Ovary (tissue), 10 donors: ENCODE measurements around the gene PCDH18. TPM values are rescaled to one million over a fixed set of nuclear protein-coding genes. Genes with fewer than 3 reads are reported as not detected.

Source experiments
- DNase-seq, 5 donors: peaks; one replicate each; pipeline ENCODE4 v3.0.0-alpha.2; 2019 to 2020
- H3K27ac ChIP-seq, 2 donors: fragments of 200-600 bp; one replicate each; pipeline versions ENCODE4 v1.5.1 to v1.8.0; 2019 to 2022
- H3K27me3 ChIP-seq: fragments of 200-600 bp; one replicate; pipeline ENCODE4 v1.8.0; 2022
- H3K36me3 ChIP-seq: fragments of 200-600 bp; sonication (generic); one replicate; pipeline ENCODE4 v1.5.1; 2019
- H3K4me1 ChIP-seq: one replicate; pipeline ENCODE4 v1.8.1; 2013; ENCODE audit warnings: mild to moderate bottlenecking, moderate library complexity; ENCODE audit not compliant: insufficient read depth
- H3K4me3 ChIP-seq: fragments of 200-600 bp; sonication (generic); one replicate; pipeline ENCODE4 v1.5.1; 2017
- H3K9me3 ChIP-seq, 2 donors: fragments of 200-600 bp in 1 of 2; sonication (generic) in 1 of 2; one replicate each; pipeline versions ENCODE4 v1.5.1 to v1.8.1; 2013 to 2019; ENCODE audit warnings: mild to moderate bottlenecking in 1 of 2, moderate library complexity in 1 of 2
- EP300 ChIP-seq: sonication (generic); formaldehyde crosslinking; IDR thresholded peaks from one replicate; pipeline ENCODE4 v1.6.1; 2017; ENCODE audit warnings: antibody characterized with exemption
- POLR2A ChIP-seq: fragments of 450-650 bp; IDR thresholded peaks from one replicate; pipeline ENCODE4 v1.6.1; 2017; ENCODE audit warnings: antibody characterized with exemption, mild to moderate bottlenecking, moderate library complexity
- WGBS, 3 donors: extraction: QIAGEN DNeasy Blood & Tissue Kit in 1 of 3; methylation state at CpG; one replicate each; pipeline versions ENCODE4 v1.1.5 to v1.1.7; 2013 to 2017; 5-methylcytosine and 5-hydroxymethylcytosine counted together
- intact Hi-C, 4 donors: fragments of 100-400 bp; cut with DNase I; formaldehyde crosslinking; loops; one replicate each; pipeline versions ENCODE4 v1.11.0 to v1.15.1; 2022 to 2023
- long read RNA-seq, 3 donors: library from polyadenylated mRNA in 2 of 3; unstranded in 2 of 3; transcript quantifications; one replicate each; pipeline ENCODE4 v2.0.0 and lab custom pipeline, GENCODE V29; 2021 to 2026
- polyA plus RNA-seq, 2 donors: library from polyadenylated mRNA; stranded (reverse); fragments of 200-250 nt in 1 of 2; fragments of 350-450 nt in 1 of 2; fragmentation: Illumina TruSeq in 1 of 2; extraction: RNeasy Lipid Tissue Mini Kit (QIAGEN cat#74804) in 1 of 2; gene quantifications; one replicate each; pipeline ENCODE4 v1.2.3, GENCODE V29; 2013 to 2014
- total RNA-seq, 7 donors: library from RNA; depleted of rRNA in 2 of 7; stranded (reverse); fragments of >200 nt in 2 of 7; fragmentation: NEBNext Ultra II Directional in 3 of 7; extraction: Animal tissue kit (Norgen Biotek cat#: 25700) in 3 of 7; gene quantifications; one replicate each; pipeline versions ENCODE4 v1.1.0 to v1.2.4, GENCODE V29; 2016 to 2023
- TF ChIP-seq, protein P1 (sequence below), 3 donors: fragments of 450-650 bp in 2 of 3; fragments of 200-600 bp in 1 of 3; IDR thresholded peaks; one replicate each; pipeline versions ENCODE4 v1.5.1 to v1.8.0; 2016 to 2022; ENCODE audit warnings: antibody characterized with exemption in 3 of 3, mild to moderate bottlenecking in 1 of 3
- donor health status: DM: no; HTN: no; CAD: no; lungs with moderate emphysema.
- donor health status: DM: no; HTN: no; CAD: no.
- donor health status: Bipolar disorder and iron deficiency.
- donor health status: DM: yes; HTN: yes; CAD: no.
- donor health status: DM: no; HTN: no; CAD: no.
- donor health status: DM: yes; HTN: yes; CAD: no.

Gene PCDH18, protein sequence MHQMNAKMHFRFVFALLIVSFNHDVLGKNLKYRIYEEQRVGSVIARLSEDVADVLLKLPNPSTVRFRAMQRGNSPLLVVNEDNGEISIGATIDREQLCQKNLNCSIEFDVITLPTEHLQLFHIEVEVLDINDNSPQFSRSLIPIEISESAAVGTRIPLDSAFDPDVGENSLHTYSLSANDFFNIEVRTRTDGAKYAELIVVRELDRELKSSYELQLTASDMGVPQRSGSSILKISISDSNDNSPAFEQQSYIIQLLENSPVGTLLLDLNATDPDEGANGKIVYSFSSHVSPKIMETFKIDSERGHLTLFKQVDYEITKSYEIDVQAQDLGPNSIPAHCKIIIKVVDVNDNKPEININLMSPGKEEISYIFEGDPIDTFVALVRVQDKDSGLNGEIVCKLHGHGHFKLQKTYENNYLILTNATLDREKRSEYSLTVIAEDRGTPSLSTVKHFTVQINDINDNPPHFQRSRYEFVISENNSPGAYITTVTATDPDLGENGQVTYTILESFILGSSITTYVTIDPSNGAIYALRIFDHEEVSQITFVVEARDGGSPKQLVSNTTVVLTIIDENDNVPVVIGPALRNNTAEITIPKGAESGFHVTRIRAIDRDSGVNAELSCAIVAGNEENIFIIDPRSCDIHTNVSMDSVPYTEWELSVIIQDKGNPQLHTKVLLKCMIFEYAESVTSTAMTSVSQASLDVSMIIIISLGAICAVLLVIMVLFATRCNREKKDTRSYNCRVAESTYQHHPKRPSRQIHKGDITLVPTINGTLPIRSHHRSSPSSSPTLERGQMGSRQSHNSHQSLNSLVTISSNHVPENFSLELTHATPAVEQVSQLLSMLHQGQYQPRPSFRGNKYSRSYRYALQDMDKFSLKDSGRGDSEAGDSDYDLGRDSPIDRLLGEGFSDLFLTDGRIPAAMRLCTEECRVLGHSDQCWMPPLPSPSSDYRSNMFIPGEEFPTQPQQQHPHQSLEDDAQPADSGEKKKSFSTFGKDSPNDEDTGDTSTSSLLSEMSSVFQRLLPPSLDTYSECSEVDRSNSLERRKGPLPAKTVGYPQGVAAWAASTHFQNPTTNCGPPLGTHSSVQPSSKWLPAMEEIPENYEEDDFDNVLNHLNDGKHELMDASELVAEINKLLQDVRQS
- 10 to 100 TPM; 14.1 to 25.1 (median 15.2) TPM for total RNA-seq
- 10 to 100 TPM; 26.5 to 48.4 TPM for polyA plus RNA-seq
- long read RNA-seq, donor 1, full-length matches to known transcripts, result 4 of 9 reads
- long read RNA-seq, donor 1, partial matches to known transcripts, result 1 of 9 reads
- long read RNA-seq, donor 1, other reads (novel, unspliced or antisense), result 4 of 9 reads
- long read RNA-seq, donor 2, full-length matches to known transcripts, result 23 of 23 reads
- long read RNA-seq, donor 2, partial matches to known transcripts, result 0 of 23 reads
- long read RNA-seq, donor 2, other reads (novel, unspliced or antisense), result 0 of 23 reads
- long read RNA-seq, donor 3, full-length matches to known transcripts, result 20 of 23 reads
- long read RNA-seq, donor 3, partial matches to known transcripts, result 1 of 23 reads
- long read RNA-seq, donor 3, other reads (novel, unspliced or antisense), result 2 of 23 reads

DNA sequence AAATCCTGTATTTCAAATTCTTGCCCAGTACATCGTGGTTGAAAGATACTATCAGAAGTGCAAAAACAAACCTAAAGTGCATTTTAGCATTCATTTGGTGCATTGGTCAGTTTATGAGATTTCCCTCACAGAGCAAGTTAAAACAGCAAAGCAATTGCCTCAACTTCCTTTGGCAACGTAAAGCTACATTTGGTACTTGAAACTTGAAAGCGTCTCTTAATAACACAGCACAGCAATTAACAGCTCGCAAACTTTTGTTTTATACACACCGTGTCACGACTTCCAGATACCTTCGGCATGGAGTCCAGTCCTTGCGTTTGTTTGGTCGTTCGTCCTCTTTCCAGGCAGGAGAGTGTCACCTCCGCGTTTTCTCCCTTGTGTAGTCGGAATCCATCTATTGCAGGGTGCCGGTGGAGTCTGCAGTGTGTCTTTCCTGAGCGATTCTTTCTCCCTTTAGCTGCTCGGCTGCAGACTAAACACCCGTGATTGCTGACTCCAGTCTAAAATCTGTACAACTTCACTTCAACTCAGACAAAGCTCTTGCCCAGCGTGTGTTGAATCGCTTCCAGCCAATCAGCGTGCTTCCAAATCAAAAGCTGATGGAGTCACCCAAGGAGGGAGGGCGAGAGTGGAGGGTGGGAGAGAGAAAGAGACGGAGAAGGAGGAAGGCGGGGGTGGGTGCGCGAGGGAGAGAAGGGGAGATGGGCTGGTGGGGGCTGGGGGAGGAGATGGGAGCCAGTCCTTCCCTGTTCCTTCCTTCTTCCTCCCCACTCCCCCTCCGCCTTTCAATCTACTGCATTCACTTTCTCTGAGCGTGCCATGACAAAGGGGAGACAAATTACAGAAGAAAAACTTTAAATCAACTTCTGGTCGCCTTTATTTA lies at the start of gene PCDH18:
TSS of gene PCDH18 (minus strand) at position 509 of the 883 bp plus-strand sequence. CDS start at position 103, 406 bp downstream.
- DNase-seq, result peak; percentile 93 to 97 (median 96)
- WGBS, 3 donors, result 0 to 2% (median 1%) methylated on average over 28 of the region's 28 CpGs
- Histone ChIP-seq H3K4me3 (peak within 1 kb of the TSS; percentile 58), H3K27ac (peak within 1 kb of the TSS; percentile 66 to 94), H3K9me3 (no peaks in the 10 kb centered on the region), H3K27me3 (no peaks in the 10 kb centered on the region), H3K36me3 (no peaks in the 10 kb centered on the region), H3K4me1 (peaks cover 2% of the 10 kb centered on the region)
- intact Hi-C loops, result no loop called here
- TF ChIP-seq, protein P1, sequence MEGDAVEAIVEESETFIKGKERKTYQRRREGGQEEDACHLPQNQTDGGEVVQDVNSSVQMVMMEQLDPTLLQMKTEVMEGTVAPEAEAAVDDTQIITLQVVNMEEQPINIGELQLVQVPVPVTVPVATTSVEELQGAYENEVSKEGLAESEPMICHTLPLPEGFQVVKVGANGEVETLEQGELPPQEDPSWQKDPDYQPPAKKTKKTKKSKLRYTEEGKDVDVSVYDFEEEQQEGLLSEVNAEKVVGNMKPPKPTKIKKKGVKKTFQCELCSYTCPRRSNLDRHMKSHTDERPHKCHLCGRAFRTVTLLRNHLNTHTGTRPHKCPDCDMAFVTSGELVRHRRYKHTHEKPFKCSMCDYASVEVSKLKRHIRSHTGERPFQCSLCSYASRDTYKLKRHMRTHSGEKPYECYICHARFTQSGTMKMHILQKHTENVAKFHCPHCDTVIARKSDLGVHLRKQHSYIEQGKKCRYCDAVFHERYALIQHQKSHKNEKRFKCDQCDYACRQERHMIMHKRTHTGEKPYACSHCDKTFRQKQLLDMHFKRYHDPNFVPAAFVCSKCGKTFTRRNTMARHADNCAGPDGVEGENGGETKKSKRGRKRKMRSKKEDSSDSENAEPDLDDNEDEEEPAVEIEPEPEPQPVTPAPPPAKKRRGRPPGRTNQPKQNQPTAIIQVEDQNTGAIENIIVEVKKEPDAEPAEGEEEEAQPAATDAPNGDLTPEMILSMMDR (IDR thresholded peaks at IDR 0.05), result no peak
- TF ChIP-seq EP300 (no peak), POLR2A (peak; percentile 65)

DNA sequence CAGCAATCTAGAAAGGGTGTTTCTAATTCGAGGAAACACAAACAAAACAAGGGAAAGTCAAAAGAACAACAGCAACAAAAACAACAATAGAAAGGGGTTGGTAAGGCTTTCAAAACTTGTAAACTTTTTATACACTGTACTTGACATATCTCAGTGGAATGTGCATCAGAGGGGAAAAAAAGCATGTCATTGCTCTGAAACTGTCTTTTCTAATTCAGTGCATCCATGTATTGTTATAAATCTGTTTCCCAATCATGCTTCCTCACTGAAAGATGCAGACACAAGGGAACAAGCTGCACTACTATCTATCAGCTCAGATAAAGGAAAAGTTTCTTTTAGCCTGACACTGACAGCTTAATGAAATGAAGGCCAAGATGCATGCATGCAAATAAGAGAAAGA lies 44.2 kb upstream of the PCDH18 start:
- WGBS, 3 donors, result 21 to 34% (median 29%) methylated on average over 1 of the region's 1 CpG
- intact Hi-C loops, result no loop called here
- H3K9me3 ChIP-seq, result no peaks in the 10 kb centered on the region
- H3K4me1 ChIP-seq, result no peaks in the 10 kb centered on the region
- no peak for DNase-seq
- no peak overlapping the region for H3K27ac ChIP-seq
- TF ChIP-seq EP300 (no peak), POLR2A (no peak)
- TF ChIP-seq, protein P1 (IDR thresholded peaks at IDR 0.05), result no peak
- no peaks in the 10 kb centered on the region for H3K36me3 ChIP-seq
- H3K27me3 ChIP-seq, result no peaks in the 10 kb centered on the region
- no peak overlapping the region for H3K4me3 ChIP-seq

DNA sequence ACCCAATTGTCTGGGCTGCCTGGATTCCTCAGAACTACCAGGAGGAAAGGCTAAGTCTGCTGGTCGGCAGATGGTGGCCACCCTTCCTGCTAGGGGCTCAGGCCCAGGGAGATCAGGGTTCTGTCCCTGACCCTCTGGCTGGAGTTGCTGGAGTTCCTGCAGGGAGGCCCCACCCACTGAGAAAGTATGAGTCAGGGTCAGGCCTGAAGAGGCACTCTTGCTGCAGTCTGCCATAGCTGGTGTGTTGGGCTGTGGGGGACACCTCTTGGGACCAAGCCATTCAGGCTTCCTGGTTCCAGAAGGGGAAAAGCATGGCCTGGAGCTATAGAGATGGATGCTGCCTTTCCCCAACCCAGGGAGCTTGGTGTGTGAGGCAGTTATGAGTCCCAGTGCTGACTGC lies 40.4 kb upstream of the PCDH18 start:
- TF ChIP-seq EP300, result no peak
- no peak for TF ChIP-seq POLR2A
- TF ChIP-seq, protein P1 (IDR thresholded peaks at IDR 0.05), result no peak
- no peaks in the 10 kb centered on the region for H3K9me3 ChIP-seq
- intact Hi-C loops, result no loop called here
- 87 to 100% (median 87%) methylated on average over 1 of the region's 1 CpG for WGBS, 3 donors
- no peaks in the 10 kb centered on the region for H3K36me3 ChIP-seq
- no peaks in the 10 kb centered on the region for H3K27me3 ChIP-seq
- H3K4me1 ChIP-seq, result no peaks in the 10 kb centered on the region
- H3K4me3 ChIP-seq, result no peak overlapping the region
- no peak for DNase-seq
- H3K27ac ChIP-seq, result no peak overlapping the region
